K562 (cell line): ENCODE results near the gene TMED8. TPM values are rescaled to one million over a fixed set of nuclear protein-coding genes. Genes with fewer than 3 reads are reported as not detected.
A peak's percentile ranks its signal among the peaks of the same experiment; 100 is the strongest.

Experiments
- ATAC-seq: fragments of 200-7000 bp; cut with Tn5 transposase; 3 replicates; pipeline ENCODE4 v1.9.1; 2020; ENCODE audit warnings: moderate library complexity
- BruUV-seq: library from RNA; stranded (reverse); fragments of 400-500 nt; replicated peaks from 2 replicates; lab custom pipeline; 2021; lab: Mats Ljungman, UMichigan
- CTCF ChIA-PET: fragments of 300-600 bp; formaldehyde crosslinking; extraction: SDS; loops from one replicate; lab custom pipeline; 2021; ENCODE audit warnings: low intra/inter-chr PET ratio; lab: Yijun Ruan, JAX
- POLR2A ChIA-PET: fragments of 300-600, 350-650 bp; sonication (Branson Sonifier 250); formaldehyde crosslinking; extraction: SDS; loops from one replicate; lab custom pipeline; 2021; ENCODE audit warnings: antibody characterized with exemption, inconsistent platforms; lab: Yijun Ruan, JAX
- DNase-seq, 4 experiments: peaks; one replicate each; pipeline versions ENCODE4 v3.0.0 to v3.0.0-alpha.2; 2011 to 2018; ENCODE audit warnings: low spot score in 3 of 4, mixed read lengths in 3 of 4; ENCODE audit errors: extremely low read depth in 1 of 4
- FAIRE-seq: peaks from 2 replicates; lab custom pipeline; 2011; peaks lifted over from hg19 to GRCh38; lab: Jason Lieb, UNC
- H2AFZ ChIP-seq: 2 replicates; pipeline ENCODE4 v1.6.0; 2011; ENCODE audit warnings: low read depth, low read length, control low read depth, inconsistent platforms
- H3K27ac ChIP-seq: fragments of 200-600 bp; 3 replicates; pipeline ENCODE4 v1.8.0; 2011; ENCODE audit warnings: low read depth, mild to moderate bottlenecking, control low read depth, inconsistent platforms, low read length, moderate library complexity, mixed read lengths; ENCODE audit errors: extremely low read depth
- H3K27me3 ChIP-seq, 2 experiments: fragments of 300-600 bp in 1 of 2; 2 replicates in 1 of 2; 3 replicates in 1 of 2; pipeline versions ENCODE4 v1.6.0 to v1.8.0; 2011; ENCODE audit warnings: inconsistent platforms in 2 of 2, low read length in 2 of 2, mild to moderate bottlenecking in 1 of 2, mixed read lengths in 1 of 2, moderate library complexity in 1 of 2; ENCODE audit not compliant: control insufficient read depth in 2 of 2, insufficient read depth in 2 of 2
- H3K36me3 ChIP-seq: fragments of 300-600 bp; 3 replicates; pipeline ENCODE4 v1.8.0; 2011; ENCODE audit warnings: mild to moderate bottlenecking, low read length, inconsistent platforms; ENCODE audit not compliant: control insufficient read depth, insufficient read depth
- H3K4me1 ChIP-seq, 2 experiments: fragments of 200-600 bp in 1 of 2; replicated peaks in 1 of 2; 2 replicates in 1 of 2; 3 replicates in 1 of 2; pipeline versions ENCODE4 v1.5.1 to v1.8.0; 2011; ENCODE audit warnings: inconsistent platforms in 2 of 2, low read length in 2 of 2, mild to moderate bottlenecking in 1 of 2, mixed read lengths in 1 of 2, moderate library complexity in 1 of 2; ENCODE audit not compliant: control insufficient read depth in 2 of 2, insufficient read depth in 2 of 2
- H3K4me2 ChIP-seq: 2 replicates; pipeline ENCODE4 v1.6.1; 2011; ENCODE audit warnings: low read length, control low read depth, inconsistent platforms, mixed read lengths; ENCODE audit not compliant: insufficient read depth
- H3K4me3 ChIP-seq: fragments of 200-600 bp; sonication (generic), shearing (Covaris generic); 2 replicates; pipeline ENCODE4 v1.5.1; 2016; ENCODE audit warnings: control low read depth, inconsistent platforms
- H3K79me2 ChIP-seq: fragments of 200-600 bp; 3 replicates; pipeline ENCODE4 v1.8.0; 2011; ENCODE audit warnings: low read length, inconsistent platforms; ENCODE audit not compliant: control insufficient read depth, insufficient read depth
- H3K9ac ChIP-seq, 2 experiments: 2 replicates each; pipeline versions ENCODE4 v1.6.0 to v1.6.1; 2011; ENCODE audit warnings: low read depth in 2 of 2, low read length in 2 of 2, control low read depth in 1 of 2, inconsistent platforms in 1 of 2, mild to moderate bottlenecking in 1 of 2, mixed read lengths in 1 of 2; ENCODE audit not compliant: insufficient read depth in 1 of 2
- H3K9me1 ChIP-seq: one replicate; pipeline ENCODE4 v1.6.0; 2011; ENCODE audit warnings: inconsistent platforms, mild to moderate bottlenecking, low read length, moderate library complexity; ENCODE audit not compliant: control insufficient read depth, insufficient read depth
- H3K9me3 ChIP-seq: replicated peaks from 2 replicates; pipeline ENCODE4 v1.5.1; 2011; ENCODE audit warnings: low read depth, low read length, inconsistent platforms; ENCODE audit not compliant: control insufficient read depth, insufficient read depth
- H4K20me1 ChIP-seq: replicated peaks from 2 replicates; pipeline ENCODE4 v1.6.1; 2011; ENCODE audit warnings: low read length, inconsistent platforms, mixed read lengths; ENCODE audit not compliant: control insufficient read depth, insufficient read depth
- MEIS2 ChIP-seq: fragments of 450-650 bp; IDR thresholded peaks from 2 replicates; pipeline ENCODE4 v1.6.1; 2014; ENCODE audit warnings: mild to moderate bottlenecking; ENCODE audit not compliant: partially characterized antibody
- NFIC ChIP-seq: fragments of 450-650 bp; IDR thresholded peaks from 2 replicates; pipeline ENCODE4 v1.6.1; 2017; ENCODE audit warnings: mild to moderate bottlenecking, inconsistent platforms
- NFIX ChIP-seq: fragments of 250-450 bp; sonication (Bioruptor Pico); IDR thresholded peaks from 2 replicates; pipeline ENCODE4 v1.4.0; 2020; ENCODE audit warnings: low read depth, mild to moderate bottlenecking, moderate library complexity
- NONO ChIP-seq, 2 experiments: fragments of 200-400 bp in 1 of 2; fragments of 450-650 bp in 1 of 2; formaldehyde crosslinking in 1 of 2; IDR thresholded peaks; 2 replicates each; pipeline ENCODE4 v1.6.1; 2017; ENCODE audit warnings: low read depth in 2 of 2, mild to moderate bottlenecking in 2 of 2, moderate library complexity in 2 of 2, low read length in 1 of 2
- NR2F6 ChIP-seq: fragments of 450-650 bp; formaldehyde crosslinking; IDR thresholded peaks from 2 replicates; pipeline ENCODE4 v1.4.0; 2020; ENCODE audit warnings: mild to moderate bottlenecking
- TCF7 ChIP-seq: sonication (generic); IDR thresholded peaks from 2 replicates; pipeline ENCODE4 v1.6.1; 2016; ENCODE audit warnings: antibody characterized with exemption, borderline replicate concordance
- ZNF12 ChIP-seq: sonication (generic); formaldehyde crosslinking; IDR thresholded peaks from 2 replicates; pipeline ENCODE4 v1.4.0; 2020; ENCODE audit warnings: mild to moderate bottlenecking, missing genetic modification reagents
- ZNF764 ChIP-seq: fragments of 250-450 bp; sonication (Bioruptor Pico); IDR thresholded peaks from 2 replicates; pipeline ENCODE4 v1.4.0; 2020; ENCODE audit warnings: low read depth, mild to moderate bottlenecking, moderate library complexity
- WGBS: fragments of 100-300 bp; shearing (Covaris generic); methylation state at CpG from one replicate; pipeline ENCODE4 v1.1.6; 2016; ENCODE audit warnings: low coverage, mixed read lengths; ENCODE audit not compliant: insufficient coverage; ENCODE audit errors: missing lambda C conversion rate; 5-methylcytosine and 5-hydroxymethylcytosine counted together
- in situ Hi-C: fragments of 300-500 bp; cut with MboI; formaldehyde crosslinking; loops from 4 replicates; pipeline ENCODE4 v1.15.0; 2018; ENCODE audit warnings: inconsistent platforms, mixed read lengths
- intact Hi-C: fragments of 100-400 bp; cut with micrococcal nuclease; formaldehyde crosslinking; loops from 2 replicates; pipeline ENCODE4 v1.14.2; 2022
- polyA plus RNA-seq, 8 experiments: library from polyadenylated mRNA; depleted of rRNA in 4 of 8; stranded (reverse) in 5 of 8; unstranded in 3 of 8; fragments of >200 nt; fragmentation: Nextera tagmentation in 2 of 8; fragmentation: Illumina TruSeq in 1 of 8; extraction: Ambion mirVana in 2 of 8; extraction: Trizol in 1 of 8; gene quantifications; 2 replicates each; pipeline versions ENCODE4 v1.2.1 to v1.2.3, GENCODE V29; 2011 to 2014; ENCODE audit warnings: inconsistent platforms in 1 of 8, missing spikeins in 1 of 8
- total RNA-seq, 7 experiments: library from RNA; depleted of rRNA in 6 of 7; stranded (reverse); fragments of >200 nt in 6 of 7; fragmentation: Illumina TruSeq in 2 of 7; extraction: Trizol in 2 of 7; gene quantifications; 2 replicates each; pipeline versions ENCODE4 v1.2.1 to v1.2.3, GENCODE V29; 2011 to 2021; ENCODE audit warnings: low replicate concordance in 1 of 7

Gene TMED8
- total and polyA plus RNA-seq, 9 of the 15 experiments (the other 6 are each of a cell fraction or from before 2014, with no cell fraction given) = 3.3 to 17.4 (median 12.0) TPM

DNA sequence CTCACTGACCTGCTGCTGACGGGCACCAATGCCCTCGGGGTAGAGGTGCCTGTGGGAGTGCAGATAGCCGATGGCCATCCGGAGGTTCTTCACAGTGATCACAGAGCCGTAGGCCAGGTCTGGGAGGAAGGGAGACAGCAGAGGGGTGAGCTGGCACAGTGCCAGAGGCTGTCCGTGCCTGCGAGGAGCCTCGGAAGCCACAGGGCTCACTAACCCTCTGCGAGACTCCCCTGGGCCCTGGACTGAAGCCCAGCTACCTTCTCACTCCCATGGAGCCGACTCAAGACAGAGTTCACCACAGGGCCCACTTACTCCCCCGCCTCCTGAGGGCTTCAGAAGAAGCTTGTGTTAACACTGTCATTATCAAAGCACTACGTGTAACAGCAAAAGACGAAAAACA is 80.7 kb downstream of the TMED8 start:
- Histone ChIP-seq H2AFZ (no peak overlapping the region), H4K20me1 (no peaks in the 10 kb centered on the region), H3K27me3 (no peaks in the 10 kb centered on the region), H3K9me1 (no peaks in the 10 kb centered on the region), H3K9ac (no peak overlapping the region), H3K79me2 (no peaks in the 10 kb centered on the region), H3K27ac (no peak overlapping the region), H3K36me3 (peaks cover 19% of the 10 kb centered on the region; the same call in 2 of the 3 replicates), H3K4me1 (no peaks in the 10 kb centered on the region), H3K4me2 (no peak overlapping the region), H3K4me3 (no peak overlapping the region)
- FAIRE-seq (no peak), DNase-seq (no peak)
- CTCF ChIA-PET = interaction anchor here (0.7 kb wide), 1 partner anchor 148 kb away, joined by 3 read pairs; no protein-coding TSS in a partner anchor
- WGBS = 71% methylated on average over 13 of the region's 13 CpGs
- intact Hi-C loops = no loop called here
- no peak for TF ChIP-seq ZNF12 (CRISPR knock-in tag)
- peak; percentile 94 for TF ChIP-seq NFIC
- no peak for TF ChIP-seq TCF7
- peak; percentile 75 for TF ChIP-seq NFIX
- TF ChIP-seq, all 486 proteins: peak for 2
- H3K9me3 ChIP-seq = no peaks in the 10 kb centered on the region
- POLR2A ChIA-PET = no interaction called here
- in situ Hi-C loops = no loop called here
- no TSS peak for BruUV-seq
- ATAC-seq = no peak

DNA sequence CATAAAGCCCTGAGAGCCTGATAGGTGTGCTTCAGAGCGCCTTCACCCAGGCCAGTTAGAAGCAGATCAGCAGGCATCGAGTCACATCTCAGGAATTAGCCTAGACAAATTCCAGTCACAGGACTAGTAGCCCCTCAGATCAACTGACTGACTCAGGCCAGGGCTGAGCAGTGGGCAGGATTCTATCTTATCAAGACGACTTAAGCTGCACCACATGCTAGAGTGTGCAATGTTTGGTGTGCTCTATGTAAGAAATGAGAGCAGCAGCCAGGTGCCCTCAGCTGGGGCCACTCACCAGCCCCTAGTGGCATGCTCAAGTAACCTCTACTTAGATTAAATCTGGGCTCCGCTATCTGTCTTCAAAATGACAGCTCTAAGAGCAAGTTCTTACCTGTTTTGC is 86.2 kb downstream of the TMED8 start:
- 35% methylated on average over 4 of the region's 4 CpGs for whole genome bisulfite sequencing
- no peak for ATAC-seq
- H3K79me2 ChIP-seq = no peaks in the 10 kb centered on the region
- H3K4me1 ChIP-seq = no peaks in the 10 kb centered on the region
- no peak overlapping the region for H3K4me3 ChIP-seq
- no peak for FAIRE-seq
- H2AFZ ChIP-seq = no peak overlapping the region
- no peak overlapping the region for H3K9ac ChIP-seq
- intact Hi-C loops (no loop called here), in situ Hi-C loops (no loop called here)
- no peaks in the 10 kb centered on the region for H3K27me3 ChIP-seq
- H3K27ac ChIP-seq = no peak overlapping the region
- ChIA-PET CTCF (no interaction called here), POLR2A (no interaction called here)
- TF ChIP-seq NR2F6 (CRISPR knock-in tag) (no peak), NONO (IDR thresholded peaks at IDR 0.05; ENCODE audit: low read depth in 2 of 2, low read length in 1 of 2) (no peak), ZNF764 (no peak), MEIS2 (peak; percentile 4)
- no TSS peak for BruUV-seq
- no peaks in the 10 kb centered on the region for H4K20me1 ChIP-seq
- DNase-seq = no peak
- no peaks in the 10 kb centered on the region for H3K9me3 ChIP-seq
- no peaks in the 10 kb centered on the region for H3K9me1 ChIP-seq
- peaks cover 18% of the 10 kb centered on the region; the same call in 2 of the 3 replicates for H3K36me3 ChIP-seq
- no peak overlapping the region for H3K4me2 ChIP-seq
